ENCODE data around the gene IL1B.

IL1B gene

DNA sequence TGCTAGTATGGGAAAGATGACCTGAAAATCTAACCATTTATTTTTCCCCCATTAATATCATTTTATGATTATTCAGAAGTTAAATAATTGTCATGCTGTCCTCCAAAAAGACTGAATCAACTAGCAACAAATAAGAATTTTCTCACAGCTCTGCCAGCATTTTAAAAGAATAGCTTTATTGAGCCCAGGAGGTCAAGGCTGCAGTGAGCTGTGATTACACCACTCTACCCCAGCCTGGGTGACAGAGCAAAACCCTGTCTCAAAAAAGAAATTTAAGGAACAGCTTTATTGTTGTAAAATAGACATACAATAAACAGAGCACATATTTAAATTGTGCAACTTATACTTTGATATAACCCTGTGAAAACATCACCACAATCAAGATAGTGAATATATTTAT, 27.5 kb downstream of the IL1B start:
- no peak for DNase-seq (ENCODE audit: low read depth in 2 of 2)
- no peak overlapping the region for H3K4me3 ChIP-seq (replicated peaks in 1 of 2; ENCODE audit: low read depth in 2 of 2, low read length in 2 of 2)
- TF ChIP-seq, protein P1, sequence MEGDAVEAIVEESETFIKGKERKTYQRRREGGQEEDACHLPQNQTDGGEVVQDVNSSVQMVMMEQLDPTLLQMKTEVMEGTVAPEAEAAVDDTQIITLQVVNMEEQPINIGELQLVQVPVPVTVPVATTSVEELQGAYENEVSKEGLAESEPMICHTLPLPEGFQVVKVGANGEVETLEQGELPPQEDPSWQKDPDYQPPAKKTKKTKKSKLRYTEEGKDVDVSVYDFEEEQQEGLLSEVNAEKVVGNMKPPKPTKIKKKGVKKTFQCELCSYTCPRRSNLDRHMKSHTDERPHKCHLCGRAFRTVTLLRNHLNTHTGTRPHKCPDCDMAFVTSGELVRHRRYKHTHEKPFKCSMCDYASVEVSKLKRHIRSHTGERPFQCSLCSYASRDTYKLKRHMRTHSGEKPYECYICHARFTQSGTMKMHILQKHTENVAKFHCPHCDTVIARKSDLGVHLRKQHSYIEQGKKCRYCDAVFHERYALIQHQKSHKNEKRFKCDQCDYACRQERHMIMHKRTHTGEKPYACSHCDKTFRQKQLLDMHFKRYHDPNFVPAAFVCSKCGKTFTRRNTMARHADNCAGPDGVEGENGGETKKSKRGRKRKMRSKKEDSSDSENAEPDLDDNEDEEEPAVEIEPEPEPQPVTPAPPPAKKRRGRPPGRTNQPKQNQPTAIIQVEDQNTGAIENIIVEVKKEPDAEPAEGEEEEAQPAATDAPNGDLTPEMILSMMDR (IDR thresholded peaks at IDR 0.05; ENCODE audit: low read depth, low read length): no peak

DNA sequence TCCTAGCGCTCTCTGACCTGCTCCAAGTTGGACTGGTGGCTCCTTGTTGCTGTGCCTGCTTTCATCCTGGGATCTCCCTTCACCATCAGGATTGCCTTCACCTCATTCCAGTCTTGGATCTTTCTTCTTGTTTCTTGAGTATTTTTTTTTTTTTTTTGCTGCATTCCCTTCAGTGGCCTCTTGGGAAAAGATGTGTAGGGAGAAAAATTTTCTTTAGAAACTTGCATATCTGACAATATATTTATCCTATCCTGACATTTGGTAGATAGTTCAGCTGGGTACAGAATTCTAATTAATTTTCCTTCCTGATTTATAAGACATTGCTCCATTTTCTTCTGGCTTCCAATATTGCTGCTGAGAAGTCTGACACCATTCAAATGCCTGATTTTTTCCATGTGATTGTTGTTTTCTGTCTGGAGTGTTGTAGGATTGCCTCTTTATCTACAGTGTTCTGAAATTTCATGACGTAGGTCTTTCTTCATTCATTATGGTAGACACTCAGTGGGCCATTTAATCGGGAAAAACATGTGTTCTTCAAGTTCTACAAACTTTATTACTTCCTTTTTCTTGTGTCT, 29.3 kb downstream of the IL1B start:
- TF ChIP-seq, protein P1 (IDR thresholded peaks at IDR 0.05; ENCODE audit: low read depth, low read length): peak; percentile 23
- no peak overlapping the region for H3K4me3 ChIP-seq (replicated peaks in 1 of 2; ENCODE audit: low read depth in 2 of 2, low read length in 2 of 2)
- DNase-seq (ENCODE audit: low read depth in 2 of 2): no peak

DNA sequence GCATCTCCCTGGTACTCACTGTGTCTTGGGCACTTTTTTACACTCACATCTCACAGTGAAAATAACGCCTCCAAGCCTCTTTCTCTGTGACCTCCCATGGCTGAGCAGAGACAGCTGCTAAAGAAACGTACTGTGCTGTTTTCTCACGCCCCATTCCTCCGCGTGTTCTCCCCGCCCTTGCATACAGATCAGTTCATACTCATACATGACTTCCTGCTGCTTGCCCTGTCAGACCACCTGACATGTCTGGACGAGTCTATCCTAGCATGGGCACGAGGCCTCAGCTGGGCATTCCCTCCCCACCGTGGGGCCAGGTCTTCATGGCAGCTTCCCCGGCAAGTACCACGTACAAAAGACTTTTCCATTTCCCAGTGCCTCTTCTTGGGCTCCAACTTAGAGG, 31.0 kb downstream of the IL1B start:
- DNase-seq (ENCODE audit: low read depth in 2 of 2): no peak
- TF ChIP-seq, protein P1 (IDR thresholded peaks at IDR 0.05; ENCODE audit: low read depth, low read length): no peak
- H3K4me3 ChIP-seq (replicated peaks in 1 of 2; ENCODE audit: low read depth in 2 of 2, low read length in 2 of 2): no peak overlapping the region

DNA sequence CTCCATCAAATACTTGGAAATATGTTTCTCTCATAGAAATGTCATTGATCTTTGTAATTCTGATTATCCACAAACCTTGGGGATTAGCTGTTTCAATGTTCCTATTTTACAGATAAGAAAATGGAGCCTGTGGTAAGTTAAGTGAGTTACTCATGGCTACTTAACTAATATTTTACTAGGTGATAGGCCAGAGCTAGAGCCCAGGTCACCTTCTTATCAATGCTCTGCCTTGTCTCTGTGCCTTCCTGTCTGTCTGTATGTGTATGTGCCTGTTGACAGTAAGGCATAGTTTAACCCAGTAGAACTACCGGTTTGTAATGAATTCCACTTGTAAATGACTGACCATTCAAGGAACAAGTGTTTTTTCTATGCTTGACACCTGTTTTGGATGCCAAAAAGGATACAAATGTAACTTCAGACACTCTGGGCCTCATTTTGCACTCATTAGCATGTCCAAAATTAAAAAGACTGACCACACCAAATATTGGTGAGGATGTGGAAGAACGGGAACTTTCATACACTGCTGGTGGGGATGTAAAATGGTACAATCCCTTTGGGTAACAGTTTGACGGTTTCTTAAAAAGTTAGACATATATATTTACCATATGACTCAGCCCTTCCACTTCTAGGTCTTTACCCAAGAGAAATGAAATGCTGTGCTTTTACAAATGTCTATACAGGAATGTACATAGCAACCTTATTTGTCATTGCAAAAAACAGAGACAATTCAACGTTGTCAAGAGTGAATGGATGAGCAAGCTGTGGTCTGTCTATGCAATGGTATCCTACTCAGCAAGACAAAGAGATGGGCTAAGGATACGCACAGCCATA, 32.7 kb downstream of the IL1B start:
- no peak overlapping the region for H3K4me3 ChIP-seq (replicated peaks in 1 of 2; ENCODE audit: low read depth in 2 of 2, low read length in 2 of 2)
- TF ChIP-seq, protein P1 (IDR thresholded peaks at IDR 0.05; ENCODE audit: low read depth, low read length): no peak
- DNase-seq (ENCODE audit: low read depth in 2 of 2): peak; percentile 52 to 97

DNA sequence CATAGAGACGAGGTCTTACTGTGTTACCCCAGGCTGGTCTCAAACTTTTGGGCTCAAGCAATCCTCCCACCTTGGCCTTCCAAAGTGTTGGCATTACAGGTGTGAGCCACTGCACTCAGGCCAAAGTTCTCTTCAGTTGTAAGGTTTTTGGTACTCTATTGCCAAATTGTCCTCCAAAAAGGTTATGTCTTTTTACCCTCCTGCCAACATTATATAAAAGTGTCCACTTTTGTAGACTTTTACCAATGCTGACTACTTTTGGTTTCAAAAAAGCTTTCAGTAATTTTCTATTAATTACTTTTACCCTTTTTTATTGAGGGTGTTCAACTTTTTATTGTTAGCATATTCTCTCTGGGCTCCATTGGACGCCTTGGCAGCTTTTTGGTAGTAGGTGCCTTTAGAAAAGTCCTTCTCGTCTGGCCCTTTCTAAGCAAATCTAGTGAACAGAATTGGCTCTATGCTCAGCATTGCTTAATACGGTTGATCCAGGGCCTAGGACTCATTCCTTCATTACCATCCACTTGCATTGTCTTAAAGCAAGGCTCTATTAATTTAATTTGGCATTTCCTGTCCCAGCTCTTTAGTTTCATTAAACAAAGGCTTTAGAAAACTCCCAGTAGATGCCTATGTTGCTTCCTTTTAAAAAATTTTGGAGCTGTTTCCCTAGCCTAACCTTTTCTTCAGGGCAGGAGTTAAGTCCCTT, 35.5 kb downstream of the IL1B start:
- no peak overlapping the region for H3K4me3 ChIP-seq (replicated peaks in 1 of 2; ENCODE audit: low read depth in 2 of 2, low read length in 2 of 2)
- TF ChIP-seq, protein P1 (IDR thresholded peaks at IDR 0.05; ENCODE audit: low read depth, low read length): no peak
- DNase-seq (ENCODE audit: low read depth in 2 of 2): no peak

DNA sequence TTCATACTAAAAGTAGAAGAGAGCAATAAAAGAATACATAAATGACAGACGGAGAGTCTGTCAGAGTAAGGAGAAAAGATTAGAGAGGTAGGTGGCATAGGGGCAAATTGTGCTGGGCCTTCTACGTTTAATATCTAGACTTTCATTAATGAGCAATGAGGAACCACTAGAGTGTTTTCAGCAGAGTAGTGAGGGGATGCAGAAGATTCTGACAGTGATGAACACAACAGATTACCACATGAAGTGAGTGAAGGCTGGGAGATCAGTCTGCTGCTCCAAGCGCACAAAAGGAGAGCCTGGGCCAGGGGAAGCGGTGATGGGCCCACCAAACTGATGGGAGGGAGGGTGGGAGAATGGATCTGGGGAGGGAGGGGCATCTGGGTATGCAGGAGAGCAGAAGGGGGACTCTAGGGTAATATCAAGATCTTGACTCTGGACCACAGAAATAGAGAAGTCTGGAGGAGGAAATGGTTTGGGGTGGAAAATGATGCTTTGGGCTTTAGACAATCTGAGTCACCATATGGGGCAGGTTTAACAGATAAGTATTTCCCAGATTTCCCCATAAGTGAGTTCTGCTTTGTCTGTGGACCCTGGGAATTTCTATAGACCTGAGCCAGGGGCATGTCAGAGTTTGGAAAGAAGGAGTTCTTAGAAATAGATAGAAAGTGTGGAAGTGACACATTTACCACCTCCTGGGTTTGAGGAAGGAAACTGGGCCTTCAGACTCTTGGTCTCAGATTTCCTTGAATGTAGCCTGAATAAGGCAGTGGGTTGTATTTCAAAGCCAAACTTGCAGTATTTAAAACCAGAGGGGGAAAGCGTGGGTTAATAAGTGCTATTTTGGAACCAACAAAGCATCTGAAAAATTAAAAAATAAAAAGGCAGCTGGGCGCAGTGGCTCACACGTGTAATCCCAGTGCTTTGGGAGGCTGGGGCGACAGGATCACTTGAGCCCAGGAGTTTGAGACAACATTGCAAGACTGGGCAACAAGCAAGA, 37.3 kb downstream of the IL1B start:
- peak in 1 of 2 donors; percentile 66 for DNase-seq (ENCODE audit: low read depth in 2 of 2)
- no peak overlapping the region for H3K4me3 ChIP-seq (replicated peaks in 1 of 2; ENCODE audit: low read depth in 2 of 2, low read length in 2 of 2)
- TF ChIP-seq, protein P1 (IDR thresholded peaks at IDR 0.05; ENCODE audit: low read depth, low read length): no peak
